GM19455 (cell line): ENCODE data around the gene CCR5AS.
"Not testable (repeated sequence)": the region's sequence is repeated elsewhere in the genome, so short reads cannot be mapped to it uniquely, and the experiment has no call there.

ENCODE experiments used
- ATAC-seq: cut with Tn5 transposase; IDR thresholded peaks from one replicate; pipeline ENCODE4 v1.9.1; 2021; ENCODE audit not compliant: unreplicated experiment

The CCR5AS gene

DNA sequence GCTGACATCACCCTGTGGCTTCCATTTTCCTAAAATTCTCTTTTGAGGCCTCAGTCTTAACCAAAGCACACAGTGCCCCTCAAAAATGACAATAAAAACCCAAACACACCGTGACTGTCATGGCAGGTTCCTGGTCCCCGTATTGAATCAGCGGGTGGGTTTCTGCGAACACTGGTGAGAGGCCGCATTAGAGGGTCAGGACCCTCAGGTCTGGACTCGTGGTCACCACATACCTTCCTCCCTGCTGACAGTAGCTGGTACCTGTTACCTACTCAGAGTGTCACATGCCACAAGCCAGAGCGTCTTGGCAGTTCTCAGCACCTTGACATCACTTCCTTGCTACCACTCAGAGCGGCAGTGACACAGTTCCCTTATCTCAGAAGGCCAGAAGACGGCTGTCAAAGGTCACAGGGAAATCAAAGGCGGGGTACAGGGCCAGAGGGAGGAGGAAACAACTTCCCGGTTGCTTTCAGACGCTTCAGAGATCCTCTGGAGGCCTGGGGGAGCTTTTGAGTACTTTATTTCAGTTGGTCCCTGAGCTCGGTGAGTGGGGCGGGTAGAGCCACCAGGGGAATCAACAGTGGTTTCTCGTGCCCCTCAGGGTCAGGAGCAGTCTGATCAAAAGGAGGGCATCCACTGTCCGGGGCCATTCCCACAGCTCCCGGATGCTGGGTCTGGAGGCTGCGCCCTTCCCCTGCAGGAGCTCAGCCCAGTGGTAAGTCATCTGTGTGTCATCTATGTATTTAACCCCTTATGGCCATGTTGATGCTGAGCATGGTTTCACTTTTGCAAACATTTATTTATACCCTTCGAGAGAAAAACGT lies at the start of gene CCR5AS, which contains the start of gene CCRL2:
Gene CCR5AS (minus strand): TSS at position 279 of the 824 bp plus-strand sequence.
Gene CCRL2 (plus strand): TSS at position 472 of the 824 bp plus-strand sequence. CDS start 821 bp downstream, outside the sequence.
- no peak for ATAC-seq

DNA sequence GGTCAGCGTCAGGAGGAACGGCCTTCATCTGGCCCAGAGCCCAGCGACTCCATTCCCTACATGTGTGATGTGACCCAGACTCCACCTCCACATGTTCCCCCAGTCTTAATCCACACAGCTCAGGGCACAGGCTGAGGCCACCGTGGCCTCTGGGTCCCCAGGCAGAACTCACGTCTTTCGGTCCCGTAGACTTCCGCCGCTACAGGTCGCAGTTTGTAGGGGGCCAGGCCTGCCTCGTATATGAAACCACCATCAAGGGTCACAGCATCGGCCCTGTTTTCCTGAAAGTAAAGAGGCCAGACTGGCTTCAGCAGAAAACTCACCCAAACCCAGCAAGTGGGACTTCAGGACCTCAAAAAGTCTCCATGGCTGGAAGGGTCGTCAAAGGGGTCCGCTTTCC lies 49.3 kb upstream of the CCR5AS start:
- ATAC-seq: no peak

DNA sequence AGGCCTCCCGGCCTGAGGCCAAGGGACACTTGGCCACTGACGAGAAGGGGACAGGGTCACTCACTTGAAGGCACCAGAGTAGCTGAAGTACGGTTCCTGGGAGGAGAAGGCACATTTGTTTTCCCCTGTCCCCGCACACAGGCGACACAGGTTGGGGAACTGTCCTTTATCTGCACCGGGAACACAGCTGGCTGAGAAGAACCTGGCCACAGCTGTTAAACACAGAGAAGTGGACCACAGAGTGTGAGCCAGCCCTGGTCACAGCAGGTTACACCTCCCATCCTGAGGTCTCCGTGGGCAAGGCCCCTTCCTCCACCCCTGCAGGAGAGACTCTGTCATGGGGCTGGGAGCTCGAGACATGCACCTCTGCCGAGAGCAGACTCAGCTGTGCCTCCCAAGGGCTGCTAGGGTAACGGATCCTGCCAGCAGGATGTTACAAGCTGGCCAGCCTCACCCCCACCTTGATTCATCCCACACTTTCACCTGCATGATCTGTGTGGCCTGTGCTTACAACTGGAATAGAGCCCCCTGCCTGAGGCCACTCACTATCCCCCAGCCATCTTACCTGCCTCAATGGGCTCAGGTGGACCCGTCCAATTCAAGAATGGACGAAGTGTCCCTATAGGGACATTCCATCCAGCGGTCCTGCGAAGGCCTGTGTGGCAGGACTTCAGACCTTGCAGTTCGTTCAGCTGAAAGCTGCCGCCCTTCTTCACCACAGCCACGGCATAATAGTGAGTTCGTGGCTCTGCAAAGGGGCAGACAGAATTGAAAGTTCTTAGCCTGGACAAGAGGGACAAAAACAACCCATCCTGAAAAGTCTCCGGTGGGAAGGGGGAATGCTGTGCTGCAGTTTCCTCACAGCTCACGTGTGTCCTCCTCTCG lies 48.6 kb upstream of the CCR5AS start:
- ATAC-seq: no peak

DNA sequence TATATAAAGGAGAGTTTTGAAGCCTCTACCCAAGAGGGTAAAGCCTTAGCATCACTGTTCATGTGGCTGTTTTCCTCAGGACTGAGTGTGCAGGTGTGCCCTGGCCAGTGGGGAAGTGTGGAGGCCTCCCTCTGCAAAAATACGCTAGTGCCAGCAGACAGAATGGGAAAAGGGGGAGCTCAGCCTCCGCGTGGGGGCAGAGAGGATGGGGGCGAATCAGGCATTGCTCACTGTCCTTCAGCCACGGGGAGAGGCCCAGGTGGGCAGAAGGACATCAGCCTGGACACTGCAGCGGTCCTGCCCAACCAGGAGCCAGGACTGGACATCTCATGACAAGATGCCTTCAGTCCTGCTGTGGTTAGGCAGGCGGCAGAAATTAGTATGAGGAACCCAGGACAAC lies 47.7 kb upstream of the CCR5AS start:
- ATAC-seq: no peak

DNA sequence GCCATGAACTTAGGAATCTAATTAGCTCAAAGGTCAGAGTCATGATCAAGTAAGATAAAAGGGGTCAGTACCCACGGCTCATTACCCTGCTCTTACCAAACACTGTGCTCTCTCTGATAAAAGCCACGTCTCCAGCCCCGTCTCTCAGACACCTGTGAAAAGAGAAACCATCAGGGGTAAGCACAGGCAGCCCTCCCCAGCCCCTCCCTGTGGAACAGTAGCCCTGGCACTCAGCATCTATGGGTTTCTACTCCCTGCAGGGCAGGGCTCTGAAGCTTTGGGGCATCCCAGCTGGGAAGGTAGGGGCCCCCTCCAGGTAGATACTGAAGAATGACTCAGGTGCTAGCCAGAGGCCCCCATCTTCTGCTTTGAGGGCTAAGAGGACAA lies 47.3 kb upstream of the CCR5AS start:
- ATAC-seq: no peak

DNA sequence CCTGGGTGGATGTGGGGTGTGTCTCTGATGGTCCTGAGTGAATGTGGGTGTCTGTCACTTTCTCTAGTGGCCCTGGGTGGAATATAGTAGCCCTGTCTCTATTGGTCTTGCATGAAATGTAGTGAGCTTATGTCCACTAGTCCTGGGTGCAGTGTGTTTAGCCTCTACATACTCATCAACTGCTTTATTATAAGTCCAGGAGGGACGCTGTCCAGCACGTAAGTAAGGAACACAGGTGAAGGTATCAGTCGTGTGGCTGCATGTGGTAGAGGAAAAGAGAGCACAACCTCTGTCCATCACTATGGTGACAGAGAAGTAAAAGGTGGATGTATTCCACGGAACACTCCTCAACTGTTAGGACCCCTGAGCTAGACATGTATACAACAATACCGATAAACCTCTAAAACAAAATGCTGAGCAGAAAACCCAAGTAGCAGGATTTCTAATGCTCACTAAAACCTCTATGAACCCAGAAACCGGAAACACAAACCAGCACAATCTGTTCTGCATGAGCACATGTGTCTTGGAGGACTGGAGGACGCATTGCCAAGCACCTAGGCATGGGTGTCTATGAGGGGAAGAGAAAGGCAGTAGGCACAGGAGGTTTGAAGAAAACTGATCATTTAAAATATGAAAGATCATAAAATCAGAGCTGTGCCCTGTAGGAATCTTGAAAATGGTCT lies 46.8 kb upstream of the CCR5AS start:
- ATAC-seq: no peak

DNA sequence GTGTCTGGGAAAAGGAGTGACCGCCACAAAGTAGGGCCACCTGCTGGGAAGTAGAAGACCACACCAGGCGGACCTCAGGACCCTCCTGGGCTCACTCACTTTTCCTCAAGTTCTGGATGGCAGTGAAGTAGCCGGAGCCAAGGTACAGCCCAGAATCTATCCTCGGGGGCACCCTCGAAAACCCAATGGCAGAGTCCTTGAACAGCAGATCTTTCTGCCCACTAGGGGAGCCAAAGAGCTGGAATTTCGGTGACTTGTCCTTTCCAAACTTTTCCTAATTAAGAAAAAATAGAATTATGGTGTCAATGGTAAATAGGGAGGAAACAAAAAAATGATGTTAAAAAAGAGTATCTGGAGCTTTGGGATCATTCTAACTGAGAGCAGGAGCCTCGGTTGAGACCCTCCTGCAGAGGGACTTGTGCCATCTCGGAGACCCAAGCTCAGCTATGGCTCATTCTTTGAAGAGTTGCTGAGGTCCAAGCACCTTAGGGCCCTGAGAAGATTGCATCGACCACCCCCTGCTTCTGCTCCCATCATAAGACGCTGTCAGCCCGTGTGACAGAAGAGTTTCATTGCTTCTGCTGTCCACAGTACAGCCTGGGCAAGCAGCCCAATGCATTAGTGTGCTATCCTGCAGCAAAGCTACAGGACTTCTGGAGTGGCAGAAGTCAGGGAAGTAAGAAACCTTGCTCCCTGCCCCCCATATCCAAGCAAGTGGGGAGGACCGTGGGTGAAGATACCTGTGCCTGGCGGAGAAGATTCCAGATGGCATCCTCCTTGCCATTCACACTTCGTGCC lies 43.1 kb upstream of the CCR5AS start:
- no peak for ATAC-seq

DNA sequence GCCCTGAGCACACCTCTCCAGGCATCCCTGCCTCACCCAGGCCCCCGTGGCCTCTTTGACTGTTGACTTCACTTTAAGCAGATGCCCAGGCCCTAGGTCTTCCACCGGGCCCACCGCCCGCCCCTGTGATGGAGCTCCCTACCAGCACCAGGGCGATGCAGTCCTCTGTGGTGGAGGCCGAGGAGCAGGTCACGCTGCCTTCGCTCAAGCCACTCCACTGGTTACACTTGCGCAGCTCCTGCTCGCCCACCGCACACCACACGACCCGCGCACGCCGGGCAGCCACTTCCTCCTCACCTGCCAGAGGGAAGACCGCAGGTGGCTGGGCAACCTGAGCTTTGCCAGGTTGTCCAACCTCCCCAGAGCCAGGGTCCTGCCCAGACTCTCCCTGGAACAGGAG lies 41.9 kb upstream of the CCR5AS start:
- ATAC-seq: no peak

DNA sequence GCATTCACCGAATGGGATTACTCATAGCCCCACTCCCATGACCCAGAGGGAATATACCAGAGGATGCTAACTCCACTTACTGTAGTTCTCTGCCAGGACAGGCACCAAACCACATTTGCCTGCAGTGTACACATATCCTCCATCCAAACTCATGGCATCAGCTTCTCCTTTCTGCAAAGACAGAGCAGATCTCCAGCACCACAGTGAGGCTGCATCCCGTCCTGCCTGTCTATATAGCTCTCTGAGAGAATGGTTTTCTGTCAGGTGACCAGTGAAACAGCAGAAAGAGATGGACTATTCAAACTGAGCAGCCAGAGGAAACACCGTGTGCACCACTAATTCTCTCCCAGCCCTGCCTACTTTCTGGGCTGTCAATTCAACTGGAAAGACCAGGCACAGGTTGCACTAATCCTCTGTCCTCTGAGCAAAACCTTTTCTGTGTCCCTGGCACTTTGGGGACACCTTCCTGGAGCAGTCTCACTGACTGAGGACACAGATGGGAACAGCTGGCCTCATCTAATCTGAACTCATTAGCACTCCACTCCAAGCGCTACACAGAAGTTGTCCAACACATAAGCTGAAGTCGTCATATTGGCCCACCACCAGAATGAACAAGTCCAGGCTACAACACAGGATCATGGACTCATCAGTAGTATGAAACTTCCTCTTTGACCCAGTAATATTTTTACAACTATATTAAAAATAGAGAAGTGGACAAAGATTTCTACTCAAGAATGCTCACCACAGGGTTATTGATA lies 40.5 kb upstream of the CCR5AS start:
- no peak for ATAC-seq

DNA sequence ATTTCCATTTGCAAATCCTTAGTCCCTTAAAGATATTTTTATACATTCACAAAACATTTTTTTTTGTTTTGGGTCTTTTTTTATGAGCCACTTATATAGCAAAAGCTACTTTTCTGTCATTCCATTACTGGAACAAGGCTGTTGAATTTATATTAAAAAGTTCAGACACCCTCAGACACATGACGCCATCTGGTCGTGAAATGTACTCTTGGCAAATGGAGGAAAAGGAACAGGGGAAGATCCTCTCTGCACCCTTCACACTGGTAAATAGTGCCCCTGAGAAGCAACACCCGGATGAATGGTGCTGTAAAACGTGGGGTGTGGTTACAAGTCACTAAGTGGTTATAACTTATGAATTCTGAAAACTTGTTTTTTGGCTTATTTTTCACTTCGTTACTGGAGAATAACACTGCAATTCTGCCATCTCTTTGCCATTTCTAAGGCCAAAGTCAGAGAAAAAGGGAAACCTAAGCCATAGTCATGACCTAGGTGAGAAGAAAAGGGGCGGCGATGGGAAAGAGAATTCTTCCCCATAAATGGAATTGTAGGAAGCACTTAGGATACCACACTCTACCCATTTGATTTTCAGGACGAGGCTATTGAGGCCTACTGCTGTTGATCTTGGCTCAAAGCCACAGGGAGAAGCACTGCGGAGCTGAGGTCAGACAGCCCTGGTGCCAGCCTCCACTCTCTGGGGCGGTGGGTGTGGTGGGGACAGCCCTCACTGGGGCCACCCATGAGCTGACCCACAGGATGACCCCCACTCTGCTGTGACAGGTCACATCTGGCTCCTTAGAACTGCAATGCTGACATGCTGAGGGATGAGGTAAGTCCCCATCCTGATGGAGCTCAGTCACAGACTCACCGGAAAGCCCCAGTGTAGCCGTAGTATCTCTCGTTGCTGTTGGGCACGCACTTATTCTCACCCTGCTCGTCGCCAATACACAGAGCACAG lies 36.0 kb upstream of the CCR5AS start:
- ATAC-seq: no peak

DNA sequence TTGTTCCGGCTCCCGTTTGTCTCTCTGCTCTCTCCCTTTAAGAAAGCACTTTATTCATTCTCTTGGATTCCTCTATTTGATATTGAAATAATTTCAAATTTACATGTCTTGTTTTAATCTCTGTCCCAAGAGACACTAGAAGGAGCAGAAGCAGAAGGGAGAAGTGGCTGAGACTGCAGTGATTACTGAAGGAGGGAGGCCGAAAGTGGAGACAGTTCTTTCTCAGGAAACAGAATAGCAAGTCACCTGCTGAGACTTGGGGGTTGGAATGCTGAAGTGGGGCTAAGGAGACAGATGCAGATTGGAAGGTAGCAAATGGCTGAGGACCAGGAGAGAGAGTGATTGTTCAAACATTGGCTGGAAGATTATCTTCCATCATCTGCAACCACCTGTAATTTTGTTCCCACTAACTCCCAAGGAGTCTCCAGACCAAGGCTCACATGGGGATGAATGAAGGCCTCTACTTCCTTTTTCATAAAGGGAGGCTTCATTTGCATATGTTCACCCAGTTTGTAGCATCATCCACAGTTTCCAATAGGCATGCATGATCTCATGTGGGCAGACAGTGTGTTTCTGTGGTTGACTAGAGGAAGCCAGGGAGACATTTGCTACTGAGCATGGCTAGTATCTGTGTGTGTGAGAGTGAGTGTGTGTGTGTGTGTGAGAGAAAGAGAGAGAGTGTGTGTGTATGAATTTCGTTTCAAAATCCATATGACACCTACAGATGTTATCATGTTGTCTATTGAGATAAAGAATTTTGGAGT lies 33.8 kb upstream of the CCR5AS start:
- ATAC-seq: no peak

DNA sequence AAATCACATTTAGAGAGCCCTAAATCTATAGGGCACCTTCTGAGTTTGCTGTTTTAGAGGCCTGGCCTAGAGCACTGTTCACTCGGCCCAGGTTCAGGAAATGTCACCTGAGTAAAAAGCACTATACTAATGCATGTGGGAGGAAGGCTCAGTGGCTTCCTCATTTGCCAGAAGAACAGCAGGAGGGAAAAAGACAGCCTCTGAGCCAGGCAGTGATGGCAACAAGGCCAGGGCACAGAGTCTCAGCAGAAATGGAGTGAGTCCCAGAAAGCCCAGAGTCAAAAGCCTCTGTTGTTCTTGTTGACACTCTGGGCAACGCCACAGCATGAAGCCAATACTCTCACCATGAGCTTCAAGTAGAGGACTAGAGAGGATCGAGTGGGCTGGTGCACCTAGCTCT lies 32.0 kb upstream of the CCR5AS start:
- no peak for ATAC-seq

DNA sequence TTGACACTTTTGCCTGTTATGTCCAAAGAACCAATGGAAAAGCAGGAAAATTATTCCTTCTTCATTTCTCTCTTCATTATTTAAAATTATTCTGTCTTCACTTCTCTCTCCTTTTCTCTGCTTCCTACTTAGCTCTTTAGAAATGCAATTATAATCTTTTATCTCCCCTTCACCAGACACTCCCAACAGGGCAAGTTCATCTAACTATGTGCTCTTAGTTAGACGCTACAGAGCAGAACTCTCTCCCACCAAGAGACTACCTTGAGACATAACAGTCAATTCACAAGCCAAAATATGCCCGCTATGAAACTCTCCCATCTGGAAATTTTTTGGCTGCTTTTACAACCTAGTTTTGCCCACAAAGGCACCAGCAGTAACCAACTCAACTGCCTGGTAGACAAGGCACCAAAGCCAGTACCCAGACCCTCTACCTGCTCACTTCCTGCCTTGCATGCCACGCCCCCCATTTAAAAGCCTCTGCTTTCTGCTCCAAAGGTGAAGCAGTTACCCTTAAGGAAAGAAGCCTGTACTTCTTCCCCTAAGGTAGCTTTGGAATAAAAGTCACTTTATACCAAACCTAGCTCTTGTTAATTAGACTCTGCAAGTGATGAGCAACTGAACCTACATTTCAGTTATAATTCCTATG lies 28.3 kb upstream of the CCR5AS start:
- ATAC-seq: no peak

DNA sequence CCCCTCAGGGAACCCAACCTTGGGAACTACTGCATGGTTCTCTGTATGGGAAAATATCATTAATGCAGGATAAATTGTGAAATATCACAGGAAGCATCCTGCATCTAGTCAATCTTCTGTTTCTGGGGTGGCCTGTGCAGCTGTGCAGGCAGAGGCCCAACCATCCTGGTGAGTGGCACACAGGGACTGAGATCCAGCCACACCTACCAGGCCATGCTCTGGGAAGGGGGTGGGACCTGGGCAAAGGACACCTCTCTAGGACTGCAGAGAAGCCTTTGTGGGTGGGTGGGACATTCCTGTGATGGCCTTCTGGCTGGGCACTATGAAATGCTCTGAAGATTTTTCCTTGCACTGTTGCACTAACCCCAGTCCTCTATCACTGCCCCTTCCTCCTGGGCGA lies 27.0 kb upstream of the CCR5AS start:
- no peak for ATAC-seq

DNA sequence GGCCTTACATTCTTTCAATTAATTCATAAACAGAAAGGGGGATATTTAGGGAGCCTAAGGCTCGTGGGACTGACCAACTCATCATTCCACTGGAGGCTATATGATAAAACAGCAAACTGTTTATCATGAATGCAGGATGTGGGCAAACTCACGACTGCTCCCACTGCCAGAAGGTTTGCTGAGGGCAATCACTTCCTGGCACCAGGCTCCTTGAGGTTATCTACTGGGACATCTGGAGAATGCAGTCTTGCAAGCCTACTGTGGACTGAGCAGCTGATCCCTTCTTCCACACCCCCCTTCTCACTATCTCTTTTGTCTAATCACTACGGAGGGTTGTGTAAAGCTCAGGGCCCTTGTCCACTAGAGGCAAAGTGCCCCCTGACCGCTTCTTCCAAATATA lies 26.3 kb upstream of the CCR5AS start:
- not testable (repeated sequence) for ATAC-seq

DNA sequence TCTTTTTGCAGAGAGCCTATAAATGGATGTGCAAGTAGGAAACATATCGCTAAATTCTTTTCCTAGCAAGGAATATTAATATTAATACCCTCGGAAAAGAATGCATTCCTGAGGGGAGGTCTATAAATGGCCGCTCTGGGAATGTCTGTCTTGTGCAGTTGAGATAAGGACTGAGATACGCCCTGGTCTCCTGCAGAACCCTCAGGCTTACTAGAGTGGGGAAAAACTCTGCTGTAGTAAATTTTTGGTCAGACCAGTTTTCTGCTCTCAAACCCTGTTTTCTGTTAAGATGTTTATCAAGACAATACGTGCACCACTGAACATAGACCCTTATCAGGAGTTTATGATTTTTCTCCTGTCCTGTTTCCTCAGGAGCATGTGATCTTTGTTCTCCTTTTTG lies 25.0 kb upstream of the CCR5AS start:
- not testable (repeated sequence) for ATAC-seq

DNA sequence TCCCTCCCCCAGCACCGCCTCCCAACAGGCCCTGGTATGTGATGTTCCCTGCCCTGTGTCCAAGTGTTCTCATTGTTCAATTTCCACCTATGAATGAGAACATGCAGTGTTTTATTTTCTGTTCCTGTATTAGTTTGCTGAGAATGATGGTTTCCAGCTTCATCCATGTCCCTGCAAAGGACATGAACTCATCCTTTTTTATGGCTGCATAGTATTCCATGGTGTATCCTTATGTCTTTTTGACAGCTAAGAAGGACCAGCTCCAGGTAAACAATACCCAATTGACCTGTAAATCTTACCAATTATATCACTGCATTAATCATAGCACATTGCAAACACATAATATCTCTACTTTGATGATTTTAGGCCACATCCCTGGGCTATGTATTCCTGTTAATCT lies 24.0 kb upstream of the CCR5AS start:
- ATAC-seq: not testable (repeated sequence)

DNA sequence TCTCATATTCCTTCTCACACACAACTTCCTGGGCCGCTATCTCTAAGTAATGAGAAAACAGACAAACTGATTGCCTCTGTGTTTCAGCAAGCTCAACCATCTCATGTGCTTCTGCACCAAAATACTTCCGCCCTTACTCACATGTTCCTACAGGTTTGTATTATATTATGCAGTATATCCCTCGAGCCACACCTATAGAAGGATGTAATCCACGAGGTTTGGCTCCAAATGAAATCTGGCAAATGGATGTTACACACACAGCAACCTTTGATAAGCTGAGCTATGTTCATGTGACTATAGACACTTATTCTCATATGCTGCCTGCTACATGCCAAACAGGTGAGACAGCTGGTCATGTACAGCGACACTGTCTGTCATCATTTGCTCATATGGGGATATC lies 22.8 kb upstream of the CCR5AS start:
- no peak for ATAC-seq
